Astrocyte of the spinal cord (primary cell): ENCODE measurements around the gene ROR2.
A peak's percentile ranks its signal among the peaks of the same experiment; 100 is the strongest.

ENCODE experiments used
- DNase-seq: peaks from one replicate; pipeline ENCODE4 v3.0.0; 2011; ENCODE audit warnings: low read depth, low spot score
- H3K4me3 ChIP-seq: 2 replicates; pipeline ENCODE4 v1.5.1; 2011; ENCODE audit warnings: low read depth, mild to moderate bottlenecking, low read length, moderate library complexity
- in situ Hi-C: cut with HindIII; loops from 2 replicates; pipeline ENCODE4 v1.10.0; 2017; ENCODE audit warnings: low sequenced_read_pairs
- TF ChIP-seq, protein P1 (sequence below): IDR thresholded peaks from 2 replicates; pipeline ENCODE4 v1.5.1; 2012; ENCODE audit warnings: low read depth, mild to moderate bottlenecking, low read length, inconsistent platforms

The ROR2 gene

DNA sequence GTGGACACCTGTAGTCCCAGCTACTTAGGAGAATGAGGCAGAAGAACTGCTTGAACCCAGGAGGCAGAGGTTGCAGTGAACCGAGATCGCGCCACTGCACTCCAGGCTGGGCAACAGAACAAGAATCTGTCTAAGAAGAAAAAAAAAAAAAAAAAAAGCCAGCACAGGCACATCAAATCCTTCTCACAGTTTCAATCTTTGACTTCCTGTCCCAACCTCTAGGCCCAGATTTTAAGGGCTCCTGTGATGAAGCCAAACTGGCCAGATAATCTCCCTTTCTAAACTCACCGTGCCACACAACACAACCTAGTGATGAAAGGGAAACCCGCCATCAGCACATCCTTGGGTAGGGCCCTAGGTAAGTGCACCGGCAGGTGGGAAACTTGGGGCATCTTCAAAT lies 58.1 kb downstream of the ROR2 start:
- in situ Hi-C loops = no loop called here
- TF ChIP-seq, protein P1, sequence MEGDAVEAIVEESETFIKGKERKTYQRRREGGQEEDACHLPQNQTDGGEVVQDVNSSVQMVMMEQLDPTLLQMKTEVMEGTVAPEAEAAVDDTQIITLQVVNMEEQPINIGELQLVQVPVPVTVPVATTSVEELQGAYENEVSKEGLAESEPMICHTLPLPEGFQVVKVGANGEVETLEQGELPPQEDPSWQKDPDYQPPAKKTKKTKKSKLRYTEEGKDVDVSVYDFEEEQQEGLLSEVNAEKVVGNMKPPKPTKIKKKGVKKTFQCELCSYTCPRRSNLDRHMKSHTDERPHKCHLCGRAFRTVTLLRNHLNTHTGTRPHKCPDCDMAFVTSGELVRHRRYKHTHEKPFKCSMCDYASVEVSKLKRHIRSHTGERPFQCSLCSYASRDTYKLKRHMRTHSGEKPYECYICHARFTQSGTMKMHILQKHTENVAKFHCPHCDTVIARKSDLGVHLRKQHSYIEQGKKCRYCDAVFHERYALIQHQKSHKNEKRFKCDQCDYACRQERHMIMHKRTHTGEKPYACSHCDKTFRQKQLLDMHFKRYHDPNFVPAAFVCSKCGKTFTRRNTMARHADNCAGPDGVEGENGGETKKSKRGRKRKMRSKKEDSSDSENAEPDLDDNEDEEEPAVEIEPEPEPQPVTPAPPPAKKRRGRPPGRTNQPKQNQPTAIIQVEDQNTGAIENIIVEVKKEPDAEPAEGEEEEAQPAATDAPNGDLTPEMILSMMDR = no peak
- no peak overlapping the region for H3K4me3 ChIP-seq
- DNase-seq = no peak

DNA sequence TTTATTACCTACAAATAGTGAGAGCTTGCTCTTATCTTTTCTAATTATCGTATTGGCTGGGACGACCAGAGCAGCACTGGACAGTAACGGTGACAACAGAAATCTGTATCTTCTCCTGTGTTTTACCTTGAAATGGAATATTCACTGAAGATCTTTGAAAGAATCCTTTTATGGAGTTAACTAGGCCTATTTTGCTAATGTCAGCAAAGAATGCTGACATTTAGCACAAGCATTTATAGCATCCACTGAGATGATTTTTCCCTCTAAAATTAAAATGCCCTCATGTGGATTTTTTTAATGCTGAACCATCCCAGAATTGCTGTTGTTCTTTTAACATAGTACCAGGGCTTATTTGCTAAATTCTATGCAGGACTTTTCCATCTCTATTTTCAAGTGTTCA lies 59.4 kb downstream of the ROR2 start:
- H3K4me3 ChIP-seq = no peak overlapping the region
- TF ChIP-seq, protein P1 = no peak
- in situ Hi-C loops = no loop called here
- DNase-seq = no peak

DNA sequence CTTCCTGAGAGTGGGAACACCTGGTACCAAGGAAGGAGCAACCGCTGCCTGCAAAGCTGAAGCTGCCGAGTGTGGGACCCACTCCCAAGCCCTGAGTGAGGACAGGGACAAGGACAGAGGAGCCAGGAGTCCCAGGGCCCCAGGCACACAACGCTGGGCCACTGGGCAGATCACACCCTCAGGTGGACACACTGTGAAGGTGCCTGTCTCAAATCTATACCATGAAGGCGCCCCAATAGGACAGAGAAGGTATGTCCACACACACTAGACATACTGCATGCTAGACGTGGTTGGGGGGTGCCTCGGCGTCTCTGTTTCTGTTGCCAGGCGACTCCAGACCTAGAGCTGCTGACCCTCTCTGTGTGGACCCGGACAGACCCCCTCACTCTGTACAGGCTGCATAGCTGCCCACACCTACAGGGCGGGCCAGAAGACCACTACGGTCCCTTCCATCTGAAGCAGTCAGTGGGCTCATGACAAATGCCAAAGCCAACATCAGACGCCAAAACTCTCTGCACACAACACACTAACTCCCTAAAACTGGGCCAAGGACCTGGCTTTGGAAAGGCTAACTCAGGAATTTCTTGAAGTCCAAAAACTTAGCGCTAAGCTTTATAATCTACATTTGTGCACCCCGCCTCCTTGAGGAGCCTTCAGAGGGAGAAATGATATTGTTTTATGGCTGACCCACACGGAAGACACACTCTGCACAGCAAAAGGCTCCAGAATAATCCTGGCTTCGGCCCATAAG lies 60.7 kb downstream of the ROR2 start:
- TF ChIP-seq, protein P1 = no peak
- no peak overlapping the region for H3K4me3 ChIP-seq
- in situ Hi-C loops = no loop called here
- DNase-seq = no peak

DNA sequence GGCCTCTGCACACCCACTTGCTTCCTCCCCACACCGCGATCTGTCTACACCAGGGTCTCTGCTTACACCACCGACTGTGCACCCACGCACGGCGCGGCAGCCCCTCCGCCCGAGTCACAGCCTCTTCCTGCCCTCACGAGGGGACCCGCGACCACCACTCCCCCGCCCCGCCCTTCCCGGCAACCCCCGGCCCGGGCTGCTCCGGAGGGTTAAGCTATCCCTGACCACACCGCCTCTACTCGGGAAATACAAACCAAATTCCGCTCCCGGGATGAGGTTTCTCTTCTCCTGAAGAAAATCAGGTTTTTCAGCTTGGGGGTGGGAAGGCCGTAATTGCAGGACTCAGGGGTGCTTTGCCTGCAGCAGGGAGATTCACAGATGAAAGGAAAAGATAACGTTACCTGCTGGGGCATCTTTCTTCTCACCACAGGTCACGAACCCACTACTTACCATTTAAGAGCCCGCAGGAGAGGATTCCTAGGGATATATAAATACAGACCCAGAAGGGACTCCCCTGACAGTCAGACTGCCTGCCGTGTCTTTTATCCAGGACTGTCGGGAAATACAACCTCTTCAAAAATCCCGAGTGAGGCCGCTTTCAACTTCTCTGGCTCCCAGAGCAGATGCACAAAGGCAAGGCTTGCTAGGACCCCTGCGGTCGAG lies 63.5 kb downstream of the ROR2 start:
- in situ Hi-C loops = no loop called here
- DNase-seq = peak; percentile 24
- TF ChIP-seq, protein P1 = no peak
- H3K4me3 ChIP-seq = no peak overlapping the region

DNA sequence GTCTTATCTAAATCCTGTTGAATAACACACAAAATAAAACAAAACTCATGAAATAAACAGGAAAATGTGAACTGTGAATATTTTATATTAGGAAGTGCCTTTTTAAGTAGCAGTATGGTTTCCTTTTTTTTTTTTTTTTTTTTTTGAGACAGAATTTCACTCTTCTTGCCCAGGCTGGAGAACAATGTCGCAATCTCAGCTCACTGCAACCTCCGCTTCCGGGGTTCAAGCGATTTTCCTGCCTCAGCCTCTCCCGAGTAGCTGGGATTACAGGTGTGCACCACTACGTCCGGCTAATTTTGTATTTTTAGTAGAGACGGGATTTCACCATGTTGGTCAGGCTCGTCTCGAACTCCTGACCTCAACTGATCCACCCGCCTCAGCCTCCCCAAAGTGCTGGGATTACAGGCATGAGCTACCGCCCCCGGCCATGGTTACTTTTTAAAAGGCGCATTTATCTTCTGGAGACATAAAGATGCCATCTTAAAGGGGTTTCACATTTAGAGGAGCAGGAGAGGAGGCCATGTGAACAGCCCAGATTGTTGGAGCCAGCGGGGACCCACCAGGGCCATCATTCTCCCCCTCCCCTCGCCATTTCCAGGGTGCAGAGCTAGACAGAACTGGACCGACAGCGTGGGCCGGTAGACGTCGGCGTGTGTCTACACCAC lies 64.1 kb downstream of the ROR2 start:
- no peak overlapping the region for H3K4me3 ChIP-seq
- in situ Hi-C loops = no loop called here
- TF ChIP-seq, protein P1 = no peak
- DNase-seq = no peak

DNA sequence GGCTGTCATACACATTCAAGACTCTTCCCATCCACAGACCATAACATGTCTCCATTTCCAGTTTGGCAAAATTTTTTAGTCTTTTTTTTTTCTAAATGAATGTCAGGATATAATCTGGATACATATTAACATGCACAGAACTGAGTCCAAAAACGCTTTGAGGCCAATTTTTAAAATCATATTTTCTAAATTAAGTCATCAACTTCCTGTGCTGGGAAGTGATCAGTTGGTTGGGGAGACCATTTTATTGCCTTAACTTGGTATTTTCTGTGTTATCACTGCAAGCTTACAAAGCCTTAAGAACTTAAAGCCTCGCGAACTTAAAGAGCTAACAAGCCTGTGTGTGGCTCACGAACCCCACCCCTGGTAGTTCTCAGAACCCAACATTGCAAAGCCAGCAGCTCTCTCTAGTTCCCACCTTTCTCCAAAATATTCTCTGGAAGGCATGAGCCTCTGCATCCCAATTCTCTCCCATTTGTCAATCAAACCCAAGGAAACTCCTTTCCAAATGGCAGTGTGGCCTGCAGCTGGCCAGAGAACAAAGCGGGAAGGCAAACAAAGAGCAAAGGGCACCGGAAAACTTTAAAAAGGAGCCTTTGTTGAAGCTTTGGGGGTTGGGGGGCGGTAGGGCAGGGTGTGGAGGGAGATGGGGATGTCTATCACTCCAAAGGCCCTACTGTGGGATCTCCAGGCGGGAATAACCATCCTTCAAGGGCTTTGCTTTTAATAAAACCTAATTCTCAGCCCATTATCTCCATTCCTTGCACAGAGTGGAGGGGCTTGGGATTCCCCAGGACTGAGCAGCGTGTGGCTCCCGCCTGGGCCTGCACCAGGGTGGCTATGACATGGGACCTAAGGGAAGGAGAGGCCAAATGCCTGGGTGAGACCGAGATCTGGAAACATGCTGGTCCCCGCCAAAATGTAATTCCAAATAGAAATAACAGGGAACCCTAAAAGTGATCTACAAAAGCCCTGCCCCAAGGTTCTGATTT lies 65.0 kb downstream of the ROR2 start:
- TF ChIP-seq, protein P1 = no peak
- H3K4me3 ChIP-seq = no peak overlapping the region
- DNase-seq = no peak
- in situ Hi-C loops = no loop called here
